Inflammatory macrophage treated with lipopolysaccharide for 1 hour (primary cell): ENCODE measurements around the gene CHMP4A.
A peak's percentile ranks its signal among the peaks of the same experiment; 100 is the strongest.
"Not testable (repeated sequence)": the region's sequence is repeated elsewhere in the genome, so short reads cannot be mapped to it uniquely, and the experiment has no call there.

Source experiments
- DNase-seq, 2 donors: peaks; one replicate each; pipeline ENCODE4 v3.0.0-alpha.2; 2020 to 2022

Gene CHMP4A

GRCh38 chr14:24222987-24223386, 9.7 kb upstream of the CHMP4A start:
- DNase-seq, result not testable (repeated sequence)

GRCh38 chr14:24219521-24219920, 6.2 kb upstream of the CHMP4A start:
- DNase-seq, result no peak

GRCh38 chr14:24219080-24219479, 5.8 kb upstream of the CHMP4A start:
- DNase-seq, result no peak

- not testable (repeated sequence) for DNase-seq
These were observed 3.6 kb upstream of the CHMP4A start for GRCh38 chr14:24216876-24217275.

GRCh38 chr14:24216345-24216699, 3.0 kb upstream of the CHMP4A start:
- DNase-seq, result no peak

- peak; percentile 84 to 92 for DNase-seq
These were observed 2.4 kb upstream of the CHMP4A start, which contains the start of gene MDP1 for GRCh38 chr14:24215495-24216344. MDP1 (minus strand) TSS chr14:24216066; CDS start chr14:24215955, 111 bp downstream.

GRCh38 chr14:24213866-24214662, 776 bp upstream of the CHMP4A start:
- no peak for DNase-seq

- no peak for DNase-seq
These were observed 2.0 kb downstream of the CHMP4A start for GRCh38 chr14:24211311-24211710.

GRCh38 chr14:24207625-24208024, 5.7 kb downstream of the CHMP4A start:
- no peak for DNase-seq

- no peak for DNase-seq
These were observed 6.2 kb downstream of the CHMP4A start for GRCh38 chr14:24207104-24207551.

GRCh38 chr14:24206260-24207103, 6.8 kb downstream of the CHMP4A start:
- DNase-seq, result no peak

- DNase-seq, result no peak
These were observed 8.8 kb downstream of the CHMP4A start for GRCh38 chr14:24204163-24205146.

- DNase-seq, result not testable (repeated sequence)
These were observed 9.9 kb downstream of the CHMP4A start for GRCh38 chr14:24203249-24203886.

- DNase-seq, result not testable (repeated sequence)
These were observed 10.8 kb downstream of the CHMP4A start for GRCh38 chr14:24202538-24202937.

GRCh38 chr14:24198814-24199524, 14.3 kb downstream of the CHMP4A start:
- no peak for DNase-seq

- no peak for DNase-seq
These were observed 16.2 kb downstream of the CHMP4A start for GRCh38 chr14:24197056-24197450.

- peak; percentile 21 to 26 for DNase-seq
These were observed 16.9 kb downstream of the CHMP4A start for GRCh38 chr14:24196071-24197055.

GRCh38 chr14:24195186-24196070, 17.9 kb downstream of the CHMP4A start, which contains the start of gene TM9SF1:
TM9SF1 (minus strand) TSS chr14:24195441; CDS start chr14:24195019, 422 bp downstream.
- DNase-seq, result peak; percentile 75 to 76
